ENCODE results near the gene CEACAM19. TPM values are rescaled to one million over a fixed set of nuclear protein-coding genes. Genes with fewer than 3 reads are reported as not detected.
"Not testable (repeated sequence)": the region's sequence is repeated elsewhere in the genome, so short reads cannot be mapped to it uniquely, and the experiment has no call there.

The CEACAM19 gene
- total RNA-seq = 3.4 TPM

- DNase-seq = no peak
Observed at GRCh38 chr19:44671400-44671799, at the start of gene CEACAM19. TSS of gene CEACAM19 (plus strand) at chr19:44671482. CDS start at chr19:44671932, 450 bp downstream.

- DNase-seq = no peak
Observed at GRCh38 chr19:44623080-44623479, 48.2 kb upstream of the CEACAM19 start.

- no peak for DNase-seq
Observed at GRCh38 chr19:44623626-44624025, 47.7 kb upstream of the CEACAM19 start.

- no peak for DNase-seq
Observed at GRCh38 chr19:44624840-44625354, 46.4 kb upstream of the CEACAM19 start.

- not testable (repeated sequence) for DNase-seq
Observed at GRCh38 chr19:44625637-44626036, 45.6 kb upstream of the CEACAM19 start.

- DNase-seq = no peak
Observed at GRCh38 chr19:44626048-44626624, 45.1 kb upstream of the CEACAM19 start.

GRCh38 chr19:44627631-44628030 lies 43.7 kb upstream of the CEACAM19 start:
- no peak for DNase-seq

- DNase-seq = no peak
Observed at GRCh38 chr19:44628793-44629192, 42.5 kb upstream of the CEACAM19 start.

GRCh38 chr19:44631611-44632010 lies 39.7 kb upstream of the CEACAM19 start:
- not testable (repeated sequence) for DNase-seq

GRCh38 chr19:44634058-44634457 lies 37.2 kb upstream of the CEACAM19 start:
- not testable (repeated sequence) for DNase-seq

GRCh38 chr19:44634785-44635184 lies 36.5 kb upstream of the CEACAM19 start:
- no peak for DNase-seq

GRCh38 chr19:44635581-44636438 lies 35.5 kb upstream of the CEACAM19 start:
- no peak for DNase-seq

GRCh38 chr19:44636439-44637389 lies 34.6 kb upstream of the CEACAM19 start:
- no peak for DNase-seq

- DNase-seq = no peak
Observed at GRCh38 chr19:44637390-44637764, 33.9 kb upstream of the CEACAM19 start.

GRCh38 chr19:44640518-44640917 lies 30.8 kb upstream of the CEACAM19 start:
- DNase-seq = no peak

GRCh38 chr19:44641501-44642265 lies 29.6 kb upstream of the CEACAM19 start:
- no peak for DNase-seq

GRCh38 chr19:44642377-44642776 lies 28.9 kb upstream of the CEACAM19 start:
- no peak for DNase-seq

GRCh38 chr19:44643605-44644401 lies 27.5 kb upstream of the CEACAM19 start, which contains the start of gene PVR:
TSS of gene PVR (plus strand) at chr19:44643910. CDS start at chr19:44644097, 187 bp downstream.
- DNase-seq = no peak

GRCh38 chr19:44644402-44645016 lies 26.8 kb upstream of the CEACAM19 start:
- DNase-seq = no peak

- no peak for DNase-seq
Observed at GRCh38 chr19:44645407-44646048, 25.8 kb upstream of the CEACAM19 start.
